Femur (tissue), 1 donor: ENCODE measurements around the gene FARP1.
"Not testable (repeated sequence)": the region's sequence is repeated elsewhere in the genome, so short reads cannot be mapped to it uniquely, and the experiment has no call there.

Experiments
- DNase-seq: peaks from one replicate; pipeline ENCODE4 v3.0.0-alpha.2; 2017

Gene FARP1

GRCh38 chr13:98342953-98343352 lies 200.1 kb downstream of the FARP1 start:
- DNase-seq = no peak

- DNase-seq = no peak
Observed at GRCh38 chr13:98343461-98343860, 200.6 kb downstream of the FARP1 start.

GRCh38 chr13:98344392-98344791 lies 201.5 kb downstream of the FARP1 start:
- no peak for DNase-seq

GRCh38 chr13:98345107-98345935 lies 202.4 kb downstream of the FARP1 start:
- DNase-seq = no peak

- no peak for DNase-seq
Observed at GRCh38 chr13:98346904-98347636, 204.2 kb downstream of the FARP1 start.

- no peak for DNase-seq
Observed at GRCh38 chr13:98347756-98348155, 204.9 kb downstream of the FARP1 start.

GRCh38 chr13:98348466-98349200 lies 205.7 kb downstream of the FARP1 start:
- DNase-seq = no peak

GRCh38 chr13:98349731-98350305 lies 206.9 kb downstream of the FARP1 start:
- no peak for DNase-seq

- no peak for DNase-seq
Observed at GRCh38 chr13:98350746-98351330, 207.9 kb downstream of the FARP1 start.

GRCh38 chr13:98351636-98352035 lies 208.7 kb downstream of the FARP1 start:
- DNase-seq = no peak

- no peak for DNase-seq
Observed at GRCh38 chr13:98352226-98352625, 209.3 kb downstream of the FARP1 start.

GRCh38 chr13:98353750-98354149 lies 210.9 kb downstream of the FARP1 start:
- no peak for DNase-seq

GRCh38 chr13:98358937-98359336 lies 216.0 kb downstream of the FARP1 start:
- no peak for DNase-seq

- no peak for DNase-seq
Observed at GRCh38 chr13:98360545-98360944, 217.7 kb downstream of the FARP1 start.

- no peak for DNase-seq
Observed at GRCh38 chr13:98363326-98363725, 220.4 kb downstream of the FARP1 start.

GRCh38 chr13:98364179-98364578 lies 221.3 kb downstream of the FARP1 start:
- DNase-seq = no peak

- DNase-seq = no peak
Observed at GRCh38 chr13:98364647-98365046, 221.8 kb downstream of the FARP1 start.

- DNase-seq = no peak
Observed at GRCh38 chr13:98365302-98365701, 222.4 kb downstream of the FARP1 start.

GRCh38 chr13:98366010-98366409 lies 223.1 kb downstream of the FARP1 start:
- no peak for DNase-seq

- no peak for DNase-seq
Observed at GRCh38 chr13:98366443-98366842, 223.5 kb downstream of the FARP1 start.

- DNase-seq = no peak
Observed at GRCh38 chr13:98366959-98367358, 224.1 kb downstream of the FARP1 start.

GRCh38 chr13:98368019-98368418 lies 225.1 kb downstream of the FARP1 start:
- DNase-seq = no peak

GRCh38 chr13:98369520-98369919 lies 226.6 kb downstream of the FARP1 start:
- not testable (repeated sequence) for DNase-seq
